Epithelial cell of proximal tubule (primary cell): ENCODE measurements around the gene TAF4B. TPM values are rescaled to one million over a fixed set of nuclear protein-coding genes. Genes with fewer than 3 reads are reported as not detected.

Source experiments
- DNase-seq: peaks from one replicate; pipeline ENCODE4 v3.0.0-alpha.2; 2011; ENCODE audit warnings: low read depth
- H3K4me3 ChIP-seq: 2 replicates; pipeline ENCODE4 v1.5.1; 2011; ENCODE audit warnings: low read depth, mild to moderate bottlenecking, low read length
- total RNA-seq: library from RNA; depleted of rRNA; stranded (reverse); fragments of >200 nt; gene quantifications from 2 replicates; pipeline ENCODE4 v1.2.3, GENCODE V29; 2015
- TF ChIP-seq, protein P1 (sequence below): conservative IDR thresholded peaks from 2 replicates; pipeline ENCODE4 v1.5.1; 2012; ENCODE audit warnings: low read depth, mild to moderate bottlenecking, low read length

The TAF4B gene, protein sequence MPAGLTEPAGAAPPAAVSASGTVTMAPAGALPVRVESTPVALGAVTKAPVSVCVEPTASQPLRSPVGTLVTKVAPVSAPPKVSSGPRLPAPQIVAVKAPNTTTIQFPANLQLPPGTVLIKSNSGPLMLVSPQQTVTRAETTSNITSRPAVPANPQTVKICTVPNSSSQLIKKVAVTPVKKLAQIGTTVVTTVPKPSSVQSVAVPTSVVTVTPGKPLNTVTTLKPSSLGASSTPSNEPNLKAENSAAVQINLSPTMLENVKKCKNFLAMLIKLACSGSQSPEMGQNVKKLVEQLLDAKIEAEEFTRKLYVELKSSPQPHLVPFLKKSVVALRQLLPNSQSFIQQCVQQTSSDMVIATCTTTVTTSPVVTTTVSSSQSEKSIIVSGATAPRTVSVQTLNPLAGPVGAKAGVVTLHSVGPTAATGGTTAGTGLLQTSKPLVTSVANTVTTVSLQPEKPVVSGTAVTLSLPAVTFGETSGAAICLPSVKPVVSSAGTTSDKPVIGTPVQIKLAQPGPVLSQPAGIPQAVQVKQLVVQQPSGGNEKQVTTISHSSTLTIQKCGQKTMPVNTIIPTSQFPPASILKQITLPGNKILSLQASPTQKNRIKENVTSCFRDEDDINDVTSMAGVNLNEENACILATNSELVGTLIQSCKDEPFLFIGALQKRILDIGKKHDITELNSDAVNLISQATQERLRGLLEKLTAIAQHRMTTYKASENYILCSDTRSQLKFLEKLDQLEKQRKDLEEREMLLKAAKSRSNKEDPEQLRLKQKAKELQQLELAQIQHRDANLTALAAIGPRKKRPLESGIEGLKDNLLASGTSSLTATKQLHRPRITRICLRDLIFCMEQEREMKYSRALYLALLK
- 5.7 and 7.1 TPM in 2 replicates for total RNA-seq

GRCh38 chr18:26226229-26227050 is at the start of gene TAF4B:
TSS of gene TAF4B (plus strand) at chr18:26226445. CDS start at chr18:26226934, 489 bp downstream.
- peak within 1 kb of the TSS; percentile 86 for H3K4me3 ChIP-seq
- no peak for DNase-seq
- TF ChIP-seq, protein P1, sequence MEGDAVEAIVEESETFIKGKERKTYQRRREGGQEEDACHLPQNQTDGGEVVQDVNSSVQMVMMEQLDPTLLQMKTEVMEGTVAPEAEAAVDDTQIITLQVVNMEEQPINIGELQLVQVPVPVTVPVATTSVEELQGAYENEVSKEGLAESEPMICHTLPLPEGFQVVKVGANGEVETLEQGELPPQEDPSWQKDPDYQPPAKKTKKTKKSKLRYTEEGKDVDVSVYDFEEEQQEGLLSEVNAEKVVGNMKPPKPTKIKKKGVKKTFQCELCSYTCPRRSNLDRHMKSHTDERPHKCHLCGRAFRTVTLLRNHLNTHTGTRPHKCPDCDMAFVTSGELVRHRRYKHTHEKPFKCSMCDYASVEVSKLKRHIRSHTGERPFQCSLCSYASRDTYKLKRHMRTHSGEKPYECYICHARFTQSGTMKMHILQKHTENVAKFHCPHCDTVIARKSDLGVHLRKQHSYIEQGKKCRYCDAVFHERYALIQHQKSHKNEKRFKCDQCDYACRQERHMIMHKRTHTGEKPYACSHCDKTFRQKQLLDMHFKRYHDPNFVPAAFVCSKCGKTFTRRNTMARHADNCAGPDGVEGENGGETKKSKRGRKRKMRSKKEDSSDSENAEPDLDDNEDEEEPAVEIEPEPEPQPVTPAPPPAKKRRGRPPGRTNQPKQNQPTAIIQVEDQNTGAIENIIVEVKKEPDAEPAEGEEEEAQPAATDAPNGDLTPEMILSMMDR = no peak

DNA sequence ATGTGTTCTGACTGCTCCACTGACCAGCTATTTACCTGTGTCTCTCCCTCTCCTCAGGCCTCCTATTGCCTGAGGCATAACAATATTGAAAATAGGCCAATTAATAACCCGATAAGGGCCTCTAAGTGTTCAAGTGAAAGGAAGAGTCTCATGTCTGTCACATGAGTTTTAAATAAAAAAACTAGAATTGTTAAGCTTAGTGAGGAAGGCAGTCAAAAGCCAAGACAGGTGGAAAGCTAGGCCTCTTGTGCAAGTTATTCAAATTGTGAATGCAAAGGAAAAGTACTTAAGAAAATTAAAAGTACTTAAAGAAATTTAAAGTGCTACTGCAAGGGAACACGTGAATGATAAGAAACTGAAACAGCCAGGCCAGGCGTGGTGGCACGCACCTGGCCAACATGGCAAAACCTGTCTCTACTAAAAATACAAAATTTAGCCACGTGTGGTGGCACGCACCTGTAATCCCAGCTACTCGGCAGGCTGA is 44.9 kb upstream of the TAF4B start:
- DNase-seq = no peak
- no peak overlapping the region for H3K4me3 ChIP-seq
- TF ChIP-seq, protein P1 = no peak

- TF ChIP-seq, protein P1 = no peak
- H3K4me3 ChIP-seq = no peak overlapping the region
- DNase-seq = no peak
Observed at GRCh38 chr18:26183395-26184112, 42.7 kb upstream of the TAF4B start.

GRCh38 chr18:26185267-26185666 is 41.0 kb upstream of the TAF4B start:
- no peak for DNase-seq

DNA sequence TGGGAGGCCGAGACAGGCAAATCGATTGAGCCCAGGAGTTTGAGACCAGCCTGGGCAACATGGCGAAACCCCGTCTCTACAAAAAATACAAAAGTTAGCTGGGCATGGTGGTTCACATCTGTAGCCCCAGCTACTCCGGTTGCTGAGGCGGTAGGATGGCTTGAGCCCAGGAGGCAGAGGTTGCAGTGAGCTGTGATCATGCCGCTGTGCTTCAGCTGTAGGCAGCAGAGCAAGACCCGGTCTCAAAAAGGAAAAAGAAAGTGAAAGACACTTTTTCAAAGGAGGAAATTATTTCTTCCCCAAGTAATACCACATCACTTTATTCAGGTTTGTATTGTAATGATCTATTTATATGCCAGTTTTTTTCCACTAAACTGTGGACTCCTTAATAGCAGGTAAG is 35.7 kb upstream of the TAF4B start:
- H3K4me3 ChIP-seq = no peak overlapping the region
- DNase-seq = no peak
- TF ChIP-seq, protein P1 = no peak

More at GRCh38 chr18:26185267-26185666, 41.0 kb upstream of the TAF4B start:
- TF ChIP-seq, protein P1 = peak; percentile 39
- H3K4me3 ChIP-seq = no peak overlapping the region

DNA sequence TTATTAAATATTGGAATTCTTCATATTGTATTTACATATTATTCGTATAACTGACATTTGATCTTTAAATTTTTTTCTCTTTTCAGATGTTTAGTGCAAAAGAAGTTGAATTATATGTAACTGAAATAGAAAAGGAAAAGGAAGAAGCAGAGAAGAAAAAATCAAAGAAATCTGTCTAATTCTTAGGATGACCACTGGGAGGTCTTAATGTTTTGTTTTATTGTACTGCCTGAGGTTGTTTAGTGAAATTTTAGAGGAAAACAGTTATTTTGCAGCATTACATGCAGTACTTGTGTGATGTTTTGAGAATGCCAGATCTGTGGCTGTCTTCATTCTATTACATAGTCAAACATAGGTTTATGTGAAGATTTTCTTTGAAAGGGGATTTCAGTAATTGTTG is 34.0 kb upstream of the TAF4B start:
- no peak overlapping the region for H3K4me3 ChIP-seq
- no peak for DNase-seq
- TF ChIP-seq, protein P1 = no peak
